Activated CD8-positive, alpha-beta memory T cell treated with anti-CD3 and anti-CD28 coated beads, Interleukin-2, amount 50 U/mL, for 24 hours (primary cell): ENCODE data around the gene CDYL.

Experiments
- DNase-seq: peaks from one replicate; pipeline ENCODE4 v3.0.0-alpha.2; 2020; ENCODE audit errors: extremely low read depth

Gene CDYL

GRCh38 chr6:4964675-4965561 lies 188.7 kb downstream of the CDYL start:
- no peak for DNase-seq

- no peak for DNase-seq
Measured at GRCh38 chr6:4965562-4966389, 189.6 kb downstream of the CDYL start.

DNA sequence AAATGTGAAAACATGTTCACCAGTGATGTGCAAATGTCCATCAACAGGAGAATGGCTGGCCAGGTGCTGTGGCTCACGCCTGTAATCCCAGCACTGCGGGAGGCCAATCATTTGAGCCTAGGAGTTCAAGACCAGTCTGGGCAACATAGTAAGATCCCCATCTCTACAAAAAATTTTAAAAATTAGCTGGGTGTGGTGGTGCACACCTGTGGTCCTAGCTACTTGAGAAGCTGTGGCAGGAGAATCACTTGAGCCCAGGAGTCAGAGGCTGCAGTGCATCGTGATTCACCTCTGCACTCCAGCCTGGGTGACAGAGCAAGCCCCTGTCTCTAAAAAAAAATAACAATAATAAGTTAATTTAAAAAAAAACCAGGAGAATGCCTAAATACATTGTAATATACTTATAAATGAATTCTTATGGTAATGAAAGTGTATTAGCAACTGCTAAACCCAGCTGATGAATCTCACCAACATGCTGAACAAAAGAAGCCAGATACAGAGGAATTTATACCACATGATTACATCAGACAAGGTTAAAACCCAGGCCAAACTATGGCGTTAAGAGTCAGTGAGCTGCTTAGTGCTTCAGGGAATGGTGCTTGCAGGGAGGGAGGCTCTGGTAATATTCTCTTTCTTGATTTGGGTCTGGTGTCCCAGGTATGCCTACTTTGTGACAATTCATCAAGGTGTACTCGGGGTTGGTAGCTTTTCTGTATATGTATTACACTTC lies 191.3 kb downstream of the CDYL start:
- no peak for DNase-seq

GRCh38 chr6:4969609-4970285 lies 193.5 kb downstream of the CDYL start:
- DNase-seq = no peak

- DNase-seq = no peak
Measured at GRCh38 chr6:4970739-4971395, 194.7 kb downstream of the CDYL start.

DNA sequence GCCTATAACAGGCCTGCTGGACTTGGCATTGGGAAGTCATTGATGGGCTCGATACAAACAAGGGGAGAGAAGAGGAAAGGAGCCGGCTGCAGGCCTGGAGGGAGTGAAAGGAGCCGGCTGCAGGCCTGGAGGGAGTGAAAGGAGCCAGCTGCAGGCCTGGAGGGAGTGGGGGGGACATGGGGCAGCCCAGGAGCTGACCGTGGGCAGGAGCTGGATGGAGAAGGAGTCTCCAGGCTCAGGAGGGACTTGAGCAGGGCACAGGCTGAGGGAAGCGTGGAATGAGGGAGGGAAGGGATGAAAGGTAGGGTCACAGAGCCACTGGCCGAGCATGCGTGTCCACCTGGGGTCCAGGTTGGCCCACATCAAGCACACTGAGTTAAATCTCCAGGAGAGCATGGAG lies 195.6 kb downstream of the CDYL start:
- no peak for DNase-seq

DNA sequence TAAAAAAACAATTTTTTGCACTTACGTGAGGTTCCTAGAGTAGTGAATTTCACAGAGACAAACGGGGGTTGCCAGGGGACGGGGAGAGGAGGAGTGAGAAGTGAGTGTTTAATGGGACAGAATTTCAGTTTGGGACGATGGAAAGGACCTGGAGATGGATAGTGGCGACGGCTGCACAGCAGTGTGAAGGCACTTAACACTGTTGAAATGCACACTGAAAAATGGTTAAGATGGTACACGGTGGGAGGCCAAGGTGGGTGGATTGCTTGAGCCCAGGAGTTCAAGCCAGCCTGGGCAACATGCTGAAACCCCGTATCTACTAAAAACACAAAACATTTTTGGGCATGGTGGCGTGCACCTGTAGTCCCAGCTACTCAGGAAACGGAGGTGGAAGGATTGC lies 196.2 kb downstream of the CDYL start:
- DNase-seq = no peak

GRCh38 chr6:4973415-4973814 lies 197.2 kb downstream of the CDYL start:
- no peak for DNase-seq

- DNase-seq = no peak
Measured at GRCh38 chr6:4973982-4974745, 198.0 kb downstream of the CDYL start.

GRCh38 chr6:4974962-4975361 lies 198.8 kb downstream of the CDYL start:
- no peak for DNase-seq

GRCh38 chr6:4975506-4975905 lies 199.3 kb downstream of the CDYL start:
- DNase-seq = no peak

GRCh38 chr6:4977468-4977867 lies 201.3 kb downstream of the CDYL start:
- no peak for DNase-seq

- DNase-seq = no peak
Measured at GRCh38 chr6:4979426-4979825, 203.2 kb downstream of the CDYL start.

DNA sequence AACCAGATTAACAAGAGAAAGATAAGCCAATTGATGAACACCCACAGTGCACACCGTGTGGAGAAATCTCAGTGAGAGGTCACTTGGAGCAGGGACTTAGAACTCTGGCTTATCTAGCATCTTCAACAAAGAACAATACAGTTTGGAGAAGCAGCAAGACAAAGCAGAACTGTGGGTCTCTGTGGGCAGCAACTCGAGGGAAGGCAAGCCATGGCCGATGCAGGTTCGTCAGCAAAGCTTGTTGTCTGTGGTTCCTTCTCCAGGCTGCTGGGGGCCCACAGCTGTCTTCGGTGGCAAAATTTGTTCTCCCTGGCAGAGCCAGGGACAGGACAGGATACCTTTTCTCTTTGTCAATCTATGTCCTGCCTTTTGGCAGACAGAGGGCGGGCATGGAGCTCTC lies 205.6 kb downstream of the CDYL start:
- no peak for DNase-seq

DNA sequence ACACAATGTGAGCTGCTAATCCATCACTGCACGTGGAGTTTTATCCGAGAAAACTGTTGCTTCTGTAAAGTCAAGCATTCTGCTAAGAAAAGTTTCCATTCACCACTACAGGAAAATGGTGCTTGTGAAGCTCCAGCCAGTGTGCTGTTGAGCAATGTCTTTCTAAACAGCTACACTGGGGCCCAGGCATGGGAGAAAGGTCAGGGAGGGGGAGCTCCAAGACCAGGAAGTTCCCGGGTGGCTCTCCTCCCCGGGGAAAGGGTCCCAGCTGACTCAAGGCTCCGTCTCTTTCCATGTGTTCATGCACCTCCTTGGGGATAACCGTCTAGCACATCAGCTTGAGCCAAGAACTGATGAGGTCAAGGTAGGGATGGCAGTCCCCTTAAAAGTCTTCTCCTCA lies 207.1 kb downstream of the CDYL start:
- DNase-seq = no peak

DNA sequence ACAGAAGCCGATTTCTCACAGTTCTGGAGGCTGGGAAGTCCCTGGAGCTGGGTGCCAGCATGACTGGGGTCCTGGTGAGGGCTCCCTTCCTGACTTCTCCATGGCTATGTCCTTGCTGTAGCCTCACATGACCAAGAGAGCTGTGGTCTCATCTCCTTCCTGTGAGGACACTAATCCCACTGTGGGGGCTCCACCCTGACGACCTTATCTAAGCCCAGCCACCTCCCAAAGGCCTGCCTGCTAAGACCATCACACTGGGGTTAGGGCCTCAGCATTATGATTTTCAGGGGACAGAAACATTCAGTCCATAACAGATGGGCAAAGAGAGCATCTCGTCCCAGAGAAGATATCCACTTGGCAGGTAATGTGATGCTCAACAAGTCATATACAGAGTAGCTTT lies 210.8 kb downstream of the CDYL start:
- no peak for DNase-seq

GRCh38 chr6:4987432-4987831 lies 211.2 kb downstream of the CDYL start:
- DNase-seq = no peak

DNA sequence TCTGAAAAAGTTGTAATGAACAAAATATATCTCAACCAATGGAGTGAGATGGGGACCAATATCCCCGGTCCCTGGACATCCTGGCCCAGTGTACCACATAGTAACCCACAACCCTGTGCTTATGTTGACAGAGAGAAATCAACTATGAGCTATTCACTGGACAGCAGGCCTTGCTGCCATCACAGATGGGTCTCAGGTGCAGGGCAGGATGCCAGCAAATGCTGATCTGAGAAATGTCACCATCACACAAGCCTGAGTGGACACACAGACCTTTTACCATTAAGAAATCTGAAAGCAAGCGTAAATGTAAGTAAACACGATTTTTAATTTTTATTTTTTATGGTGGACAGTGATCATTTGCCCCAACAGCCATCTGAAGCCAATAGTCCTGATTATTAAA lies 218.5 kb downstream of the CDYL start:
- DNase-seq = no peak

GRCh38 chr6:4997862-4998261 lies 221.7 kb downstream of the CDYL start:
- DNase-seq = no peak

- DNase-seq = no peak
Measured at GRCh38 chr6:4999586-4999985, 223.4 kb downstream of the CDYL start.
